SU-DHL-6 (cell line): ENCODE results near the gene CD200R1L.

Experiments used
- H2AFZ ChIP-seq: fragments of 200-600 bp; sonication (generic); 2 replicates; pipeline ENCODE4 v1.6.1; 2014; ENCODE audit warnings: low read depth, mild to moderate bottlenecking, moderate library complexity, mixed read lengths, antibody characterized with exemption, low read length; ENCODE audit not compliant: severe bottlenecking
- H3F3A ChIP-seq: fragments of 200-600 bp; shearing (Covaris generic); 2 replicates; pipeline ENCODE4 v1.6.0; 2016; ENCODE audit warnings: antibody characterized with exemption, mild to moderate bottlenecking; ENCODE audit not compliant: insufficient read depth
- H3K27ac ChIP-seq: fragments of 200-600 bp; sonication (generic); 2 replicates; pipeline ENCODE4 v1.5.1; 2016; ENCODE audit warnings: low read depth, mild to moderate bottlenecking, low read length, moderate library complexity, mixed read lengths
- H3K27me3 ChIP-seq: fragments of 200-600 bp; sonication (generic), shearing (Covaris generic); 2 replicates; pipeline ENCODE4 v1.6.0; 2014; ENCODE audit warnings: mild to moderate bottlenecking, low read length
- H3K36me3 ChIP-seq: fragments of 200-600 bp; sonication (generic); 2 replicates; pipeline ENCODE4 v1.6.1; 2014; ENCODE audit warnings: mild to moderate bottlenecking, low read length, mixed read lengths
- H3K4me2 ChIP-seq: fragments of 300-600, 200-600 bp; shearing (Covaris generic), sonication (generic); 2 replicates; pipeline ENCODE4 v1.6.0; 2014; ENCODE audit warnings: low read length, low read depth, mild to moderate bottlenecking; ENCODE audit not compliant: poor library complexity, severe bottlenecking
- H3K4me3 ChIP-seq: fragments of 200-600 bp; sonication (generic); 2 replicates; pipeline ENCODE4 v1.5.1; 2014; ENCODE audit warnings: antibody characterized with exemption, low read length, mild to moderate bottlenecking, mixed read lengths; ENCODE audit not compliant: insufficient read depth, poor library complexity, severe bottlenecking
- H3K79me2 ChIP-seq: fragments of 200-600 bp; sonication (generic); 2 replicates; pipeline ENCODE4 v1.6.1; 2014; ENCODE audit warnings: mild to moderate bottlenecking, low read length, moderate library complexity; ENCODE audit not compliant: insufficient read depth
- H3K9ac ChIP-seq: fragments of 200-600 bp; sonication (generic); 2 replicates; pipeline ENCODE4 v1.7.0; 2014; ENCODE audit warnings: mild to moderate bottlenecking, low read length
- H3K9me2 ChIP-seq: fragments of 200-600 bp; sonication (generic); replicated peaks from 2 replicates; pipeline ENCODE4 v1.6.1; 2014; ENCODE audit warnings: low read length; ENCODE audit not compliant: insufficient read depth
- H3K9me3 ChIP-seq: fragments of 200-600 bp; sonication (generic); 2 replicates; pipeline ENCODE4 v1.6.1; 2014; ENCODE audit warnings: low read length, mixed read lengths; ENCODE audit not compliant: insufficient read depth
- H4K20me1 ChIP-seq: fragments of 200-600 bp; sonication (generic); 2 replicates; pipeline ENCODE4 v1.6.1; 2014; ENCODE audit warnings: low read depth, mild to moderate bottlenecking, antibody characterized with exemption, low read length, moderate library complexity, mixed read lengths
- CTCF ChIP-seq: fragments of 200-600 bp; sonication (generic); IDR thresholded peaks from one replicate; pipeline ENCODE4 v1.5.1; 2017; ENCODE audit warnings: antibody characterized with exemption, mild to moderate bottlenecking, low read length, moderate library complexity; ENCODE audit not compliant: insufficient read depth, poor library complexity, severe bottlenecking
- EZH2phosphoT487 ChIP-seq: fragments of 200-600 bp; sonication (generic), shearing (Covaris generic); conservative IDR thresholded peaks from 2 replicates; pipeline ENCODE4 v1.6.1; 2018; ENCODE audit warnings: mild to moderate bottlenecking, antibody characterized with exemption, low read length, moderate library complexity, mixed read lengths

The CD200R1L gene

DNA sequence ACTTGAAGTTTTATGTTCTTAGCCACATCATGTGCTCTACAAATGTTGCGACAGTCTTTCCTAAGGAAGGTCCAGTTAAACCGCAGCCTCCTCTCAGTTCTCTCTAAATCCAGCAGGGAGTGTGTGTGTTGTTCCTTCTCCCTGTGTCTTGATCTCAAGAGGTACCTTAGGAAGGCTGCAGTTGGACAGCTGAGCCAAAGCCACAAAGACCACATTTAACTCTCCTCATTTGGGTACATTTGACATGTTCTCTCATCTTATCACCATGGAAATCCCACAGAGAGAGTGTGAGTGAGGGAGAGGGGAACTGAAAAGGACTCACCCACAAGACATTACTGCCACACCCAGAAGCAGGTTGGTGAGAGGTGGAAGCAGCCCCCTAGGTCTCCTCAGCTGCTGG lies 79.5 kb downstream of the CD200R1L start:
- Histone ChIP-seq H3K36me3 (no peaks in the 10 kb centered on the region), H3K27ac (no peak overlapping the region), H3K4me2 (no peak overlapping the region), H3K79me2 (no peaks in the 10 kb centered on the region), H3K27me3 (no peaks in the 10 kb centered on the region), H3F3A (no peaks in the 10 kb centered on the region), H3K4me3 (no peak overlapping the region), H2AFZ (no peak overlapping the region), H3K9me3 (no peaks in the 10 kb centered on the region), H3K9ac (no peak overlapping the region), H4K20me1 (no peaks in the 10 kb centered on the region), H3K9me2 (no peaks in the 10 kb centered on the region)
- TF ChIP-seq CTCF (no peak), EZH2phosphoT487 (no peak)
